IMR-90 (cell line): ENCODE data around the gene KPNA1. TPM values are rescaled to one million over a fixed set of nuclear protein-coding genes. Genes with fewer than 3 reads are reported as not detected.

Experiments used
- ATAC-seq: fragments of 200-7000 bp; cut with Tn5 transposase; 2 replicates; pipeline ENCODE4 v1.9.1; 2020; ENCODE audit warnings: low read depth, mild to moderate bottlenecking, moderate library complexity
- BruUV-seq: library from RNA; stranded (reverse); fragments of 400-500 nt; replicated peaks from 2 replicates; lab custom pipeline; 2021; lab: Mats Ljungman, UMichigan
- CTCF ChIA-PET: fragments of 300-600 bp; formaldehyde crosslinking; extraction: SDS; loops from one replicate; lab custom pipeline; 2021; ENCODE audit warnings: antibody characterized with exemption; lab: Yijun Ruan, JAX
- POLR2A ChIA-PET: fragments of 300-600 bp; sonication (Branson Sonifier 250); formaldehyde crosslinking; loops from one replicate; lab custom pipeline; 2022; ENCODE audit warnings: antibody characterized with exemption; ENCODE audit not compliant: unreplicated experiment; lab: Charles Lee
- DNase-seq: peaks from one replicate; pipeline ENCODE4 v3.0.0; 2013
- H2AFZ ChIP-seq: replicated peaks from 2 replicates; pipeline ENCODE3; 2013; ENCODE audit warnings: low read length, mild to moderate bottlenecking; ENCODE audit not compliant: poor library complexity
- H2AK5ac ChIP-seq: 2 replicates; pipeline ENCODE4 v1.6.1; 2013; ENCODE audit warnings: low read depth, low read length, inconsistent platforms
- H2AK9ac ChIP-seq: replicated peaks from 2 replicates; pipeline ENCODE3; 2013; ENCODE audit warnings: mild to moderate bottlenecking, low read depth, low read length, moderate library complexity; ENCODE audit not compliant: poor library complexity
- H2BK120ac ChIP-seq: 2 replicates; pipeline ENCODE4 v1.6.1; 2013; ENCODE audit warnings: low read depth, low read length, inconsistent platforms
- H2BK15ac ChIP-seq: 3 replicates; pipeline ENCODE4 v1.6.1; 2013; ENCODE audit warnings: low read depth, low read length, inconsistent platforms
- H2BK20ac ChIP-seq: 2 replicates; pipeline ENCODE4 v1.6.1; 2013; ENCODE audit warnings: low read depth, mild to moderate bottlenecking, inconsistent platforms, low read length, moderate library complexity
- H2BK5ac ChIP-seq: 2 replicates; pipeline ENCODE4 v1.6.1; 2013; ENCODE audit warnings: mild to moderate bottlenecking, low read depth, low read length, inconsistent platforms; ENCODE audit not compliant: poor library complexity, severe bottlenecking
- H3K14ac ChIP-seq: replicated peaks from 2 replicates; pipeline ENCODE4 v1.6.1; 2013; ENCODE audit warnings: low read depth, low read length, inconsistent platforms
- H3K18ac ChIP-seq: 2 replicates; pipeline ENCODE4 v1.6.1; 2013; ENCODE audit warnings: low read depth, low read length, control low read depth
- H3K23ac ChIP-seq: 2 replicates; pipeline ENCODE4 v1.6.1; 2013; ENCODE audit warnings: low read depth, low read length, inconsistent platforms
- H3K27ac ChIP-seq: 2 replicates; pipeline ENCODE4 v1.5.1; 2013; ENCODE audit warnings: mild to moderate bottlenecking, control low read depth, low read length; ENCODE audit not compliant: insufficient read depth
- H3K27me3 ChIP-seq: 2 replicates; pipeline ENCODE4 v1.6.1; 2013; ENCODE audit warnings: low read length; ENCODE audit not compliant: control insufficient read depth, insufficient read depth
- H3K36me3 ChIP-seq: 2 replicates; pipeline ENCODE4 v1.6.1; 2013; ENCODE audit warnings: low read length, mixed read lengths; ENCODE audit not compliant: control insufficient read depth, insufficient read depth
- H3K4ac ChIP-seq: 2 replicates; pipeline ENCODE4 v1.6.1; 2013; ENCODE audit warnings: low read depth, low read length, inconsistent platforms
- H3K4me1 ChIP-seq: 2 replicates; pipeline ENCODE4 v1.6.1; 2013; ENCODE audit warnings: low read length, mixed read lengths; ENCODE audit not compliant: control insufficient read depth, insufficient read depth
- H3K4me2 ChIP-seq: 2 replicates; pipeline ENCODE4 v1.6.1; 2013; ENCODE audit warnings: low read depth, mild to moderate bottlenecking, control low read depth, low read length, moderate library complexity
- H3K4me3 ChIP-seq: 2 replicates; pipeline ENCODE4 v1.5.1; 2013; ENCODE audit warnings: low read depth, mild to moderate bottlenecking, control low read depth, low read length, moderate library complexity; ENCODE audit not compliant: insufficient read depth
- H3K56ac ChIP-seq: 2 replicates; pipeline ENCODE4 v1.6.1; 2013; ENCODE audit warnings: low read length, inconsistent platforms; ENCODE audit not compliant: insufficient read depth; ENCODE audit errors: extremely low read depth
- H3K79me1 ChIP-seq, 2 experiments: 2 replicates each; pipeline ENCODE4 v1.6.1; 2013; ENCODE audit warnings: low read length in 2 of 2, inconsistent platforms in 1 of 2, low read depth in 1 of 2
- H3K9ac ChIP-seq: 2 replicates; pipeline ENCODE4 v1.6.1; 2013; ENCODE audit warnings: low read depth, low read length, control low read depth
- H3K9me1 ChIP-seq: 2 replicates; pipeline ENCODE4 v1.6.1; 2013; ENCODE audit warnings: low read length, inconsistent platforms; ENCODE audit not compliant: insufficient read depth
- H3K9me3 ChIP-seq: 2 replicates; pipeline ENCODE4 v1.6.1; 2013; ENCODE audit warnings: low read length; ENCODE audit not compliant: control insufficient read depth, insufficient read depth
- H4K20me1 ChIP-seq: 2 replicates; pipeline ENCODE4 v1.6.1; 2013; ENCODE audit warnings: low read length, inconsistent platforms; ENCODE audit not compliant: insufficient read depth
- H4K5ac ChIP-seq: 2 replicates; pipeline ENCODE4 v1.6.1; 2013; ENCODE audit warnings: mild to moderate bottlenecking, low read depth, low read length, control low read depth
- H4K8ac ChIP-seq, 2 experiments: 2 replicates each; pipeline ENCODE4 v1.6.1; 2013; ENCODE audit warnings: low read depth in 2 of 2, low read length in 2 of 2, control low read depth in 1 of 2, inconsistent platforms in 1 of 2
- H4K91ac ChIP-seq: 2 replicates; pipeline ENCODE4 v1.6.1; 2013; ENCODE audit warnings: low read depth, low read length, inconsistent platforms; ENCODE audit not compliant: insufficient read depth
- BHLHE40 ChIP-seq: fragments of 150-350 bp; IDR thresholded peaks from 2 replicates; pipeline ENCODE4 v1.6.1; 2016; ENCODE audit warnings: mild to moderate bottlenecking, low read depth, low read length
- CHD1 ChIP-seq: IDR thresholded peaks from 2 replicates; pipeline ENCODE4 v1.6.1; 2012; ENCODE audit warnings: low read depth, low read length, improper control_type of control experiment
- MAFK ChIP-seq: IDR thresholded peaks from 2 replicates; pipeline ENCODE4 v1.6.1; 2012; ENCODE audit warnings: low read depth, low read length, improper control_type of control experiment
- POLR2A ChIP-seq: IDR thresholded peaks from 2 replicates; pipeline ENCODE4 v1.6.1; 2012; ENCODE audit warnings: mild to moderate bottlenecking, low read depth, low read length
- WGBS, 2 experiments: methylation state at CpG; one replicate each; pipeline versions ENCODE4 v1.1.5 to v1.1.7; 2013; ENCODE audit warnings: missing lambda C conversion rate in 2 of 2; ENCODE audit not compliant: insufficient read length in 1 of 2; ENCODE audit errors: extremely low coverage in 2 of 2; 5-methylcytosine and 5-hydroxymethylcytosine counted together
- dilution Hi-C: fragments of 300-500 bp; cut with HindIII; formaldehyde crosslinking; loops from one replicate; pipeline ENCODE4 v1.14.3; 2018; ENCODE audit warnings: low sequenced_read_pairs; ENCODE audit not compliant: unreplicated experiment
- in situ Hi-C: fragments of 300-500 bp; cut with MboI; formaldehyde crosslinking; loops from 3 replicates; pipeline ENCODE4 v1.14.3; 2019; ENCODE audit warnings: low sequenced_read_pairs, inconsistent platforms, mixed read lengths
- intact Hi-C: fragments of 100-400 bp; cut with micrococcal nuclease; formaldehyde crosslinking; loops from 2 replicates; pipeline ENCODE4 v1.10.0; 2022
- polyA plus RNA-seq, 3 experiments: library from polyadenylated mRNA; depleted of rRNA; stranded (reverse); fragments of >200 nt; gene quantifications; 2 replicates each; pipeline ENCODE4 v1.2.3, GENCODE V29; 2012; ENCODE audit warnings: low replicate concordance in 1 of 3
- total RNA-seq: library from RNA; depleted of rRNA; stranded (reverse); fragments of >200 nt; gene quantifications from 2 replicates; pipeline ENCODE4 v1.2.3, GENCODE V29; 2012
- TF ChIP-seq, protein P1 (sequence below): conservative IDR thresholded peaks from 2 replicates; pipeline ENCODE4 v1.5.1; 2012; ENCODE audit warnings: mild to moderate bottlenecking, low read depth, low read length, improper control_type of control experiment

Gene KPNA1
- total and polyA plus RNA-seq, 2 of the 4 experiments (the other 2 are of a cell fraction): 30.6 to 112 TPM

DNA sequence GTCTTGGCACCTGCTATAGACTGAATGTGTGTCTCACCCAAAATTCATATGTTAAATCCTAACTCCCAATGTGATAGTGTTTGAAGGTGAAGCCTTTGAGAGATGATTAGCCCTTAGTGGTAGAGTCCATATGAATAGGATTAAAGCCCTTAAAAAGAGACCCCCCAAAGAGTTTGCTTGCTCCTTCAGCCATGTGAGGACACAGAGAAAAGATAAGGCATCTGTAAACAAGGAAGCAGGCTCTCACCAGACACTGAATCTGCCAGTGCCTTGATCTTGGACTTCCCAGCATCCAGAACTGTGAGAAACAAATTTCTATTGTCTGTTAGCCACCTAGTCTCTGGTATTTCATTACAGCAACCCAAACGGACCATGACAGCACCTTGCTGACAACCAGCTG lies 16.6 kb downstream of the KPNA1 start:
- H3K4me1 ChIP-seq: peaks cover 5% of the 10 kb centered on the region; the same call in 1 of the 2 replicates
- ChIA-PET POLR2A (no interaction called here), CTCF (no interaction called here)
- no peak overlapping the region for H2BK5ac ChIP-seq
- TF ChIP-seq, protein P1, sequence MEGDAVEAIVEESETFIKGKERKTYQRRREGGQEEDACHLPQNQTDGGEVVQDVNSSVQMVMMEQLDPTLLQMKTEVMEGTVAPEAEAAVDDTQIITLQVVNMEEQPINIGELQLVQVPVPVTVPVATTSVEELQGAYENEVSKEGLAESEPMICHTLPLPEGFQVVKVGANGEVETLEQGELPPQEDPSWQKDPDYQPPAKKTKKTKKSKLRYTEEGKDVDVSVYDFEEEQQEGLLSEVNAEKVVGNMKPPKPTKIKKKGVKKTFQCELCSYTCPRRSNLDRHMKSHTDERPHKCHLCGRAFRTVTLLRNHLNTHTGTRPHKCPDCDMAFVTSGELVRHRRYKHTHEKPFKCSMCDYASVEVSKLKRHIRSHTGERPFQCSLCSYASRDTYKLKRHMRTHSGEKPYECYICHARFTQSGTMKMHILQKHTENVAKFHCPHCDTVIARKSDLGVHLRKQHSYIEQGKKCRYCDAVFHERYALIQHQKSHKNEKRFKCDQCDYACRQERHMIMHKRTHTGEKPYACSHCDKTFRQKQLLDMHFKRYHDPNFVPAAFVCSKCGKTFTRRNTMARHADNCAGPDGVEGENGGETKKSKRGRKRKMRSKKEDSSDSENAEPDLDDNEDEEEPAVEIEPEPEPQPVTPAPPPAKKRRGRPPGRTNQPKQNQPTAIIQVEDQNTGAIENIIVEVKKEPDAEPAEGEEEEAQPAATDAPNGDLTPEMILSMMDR: no peak
- TF ChIP-seq BHLHE40 (no peak), POLR2A (no peak), MAFK (no peak), CHD1 (no peak)
- no CpG with 5 or more reads among the region's 1 CpG for WGBS, 2 experiments
- peaks cover 54% of the 10 kb centered on the region for H4K20me1 ChIP-seq
- H3K27ac ChIP-seq: no peak overlapping the region
- peak overlapping the region; percentile 63; the same call in 1 of the 2 replicates for H3K14ac ChIP-seq
- H3K9me3 ChIP-seq: no peaks in the 10 kb centered on the region
- peak overlapping the region; percentile 42; the same call in 1 of the 2 replicates for H2BK20ac ChIP-seq
- no peak overlapping the region for H2BK120ac ChIP-seq
- H3K4me2 ChIP-seq: no peak overlapping the region
- no peak overlapping the region for H3K18ac ChIP-seq
- no peak overlapping the region for H3K4ac ChIP-seq
- H3K4me3 ChIP-seq: no peak overlapping the region
- no peaks in the 10 kb centered on the region for H3K27me3 ChIP-seq
- H2AFZ ChIP-seq: no peak overlapping the region
- H2BK15ac ChIP-seq: no peak overlapping the region
- H3K9me1 ChIP-seq: peaks cover 13% of the 10 kb centered on the region; the same call in 1 of the 2 replicates
- intact Hi-C loops (no loop called here), in situ Hi-C loops (no loop called here), dilution Hi-C loops (no loop called here)
- ATAC-seq: no peak
- peaks cover 18 to 69% of the 10 kb centered on the region in 2 experiments for H3K79me1 ChIP-seq
- H4K5ac ChIP-seq: no peak overlapping the region
- no TSS peak for BruUV-seq
- H3K23ac ChIP-seq: 0 out of 2 replicates have a peak overlapping the region, but pooled peaks have one; percentile 48
- H3K36me3 ChIP-seq: no peaks in the 10 kb centered on the region; the same call in none of the 2 replicates
- H3K56ac ChIP-seq: no peak overlapping the region
- no peak overlapping the region for H4K91ac ChIP-seq
- H3K9ac ChIP-seq: no peak overlapping the region
- H2AK5ac ChIP-seq: no peak overlapping the region
- no peak for DNase-seq
- H4K8ac ChIP-seq: no peak overlapping the region
- H2AK9ac ChIP-seq: no peak overlapping the region
